ENCODE results near the gene ERC1.

GRCh38 chr12:1434296-1434955, 443.4 kb downstream of the ERC1 start:
- TF ChIP-seq POLR2A (IDR thresholded peaks at IDR 0.05; ENCODE audit: low read depth, low read length) (no peak), TAF1 (IDR thresholded peaks at IDR 0.05; ENCODE audit: low read depth, low read length) (no peak), POU2F2 (IDR thresholded peaks at IDR 0.05; ENCODE audit: low read depth, low read length) (no peak)
